Suppressor macrophage treated with lipopolysaccharide for 4 hours (primary cell): Measurements from ENCODE around the gene CDH12.
"Not testable (repeated sequence)": the region's sequence is repeated elsewhere in the genome, so short reads cannot be mapped to it uniquely, and the experiment has no call there.

ENCODE experiments used
- DNase-seq: peaks from one replicate; pipeline ENCODE4 v3.0.0-alpha.2; 2020

The CDH12 gene

GRCh38 chr5:22109315-22109714 is 743.8 kb downstream of the CDH12 start:
- no peak for DNase-seq

- DNase-seq: no peak
These were observed 744.6 kb downstream of the CDH12 start for GRCh38 chr5:22108545-22108944.

GRCh38 chr5:22102823-22103359 is 750.3 kb downstream of the CDH12 start:
- no peak for DNase-seq

DNA sequence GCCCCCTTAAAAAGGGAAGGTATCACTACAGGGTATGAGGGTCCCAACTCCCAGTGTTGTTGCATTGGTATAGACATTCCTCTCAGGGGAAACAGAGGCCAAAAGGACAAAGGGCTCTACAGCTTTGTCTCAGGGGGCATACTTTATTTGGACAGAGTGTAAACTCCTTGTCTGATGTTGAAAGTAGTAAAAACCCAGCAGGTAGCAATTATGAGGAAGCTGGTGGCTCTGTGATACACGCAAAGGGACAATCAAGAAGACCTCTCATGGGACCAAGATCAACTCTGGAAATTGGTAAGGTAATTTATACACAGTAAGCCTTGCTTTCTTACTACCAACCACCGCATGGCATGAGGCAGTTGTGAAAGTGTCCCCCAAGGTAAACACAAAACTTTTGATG is 764.6 kb downstream of the CDH12 start:
- DNase-seq: no peak

- DNase-seq: no peak
These were observed 773.6 kb downstream of the CDH12 start for GRCh38 chr5:22079566-22079965.

- DNase-seq: no peak
These were observed 774.1 kb downstream of the CDH12 start for GRCh38 chr5:22079002-22079401.

GRCh38 chr5:22076586-22076985 is 776.6 kb downstream of the CDH12 start:
- peak; percentile 19 for DNase-seq

- DNase-seq: no peak
These were observed 782.9 kb downstream of the CDH12 start for GRCh38 chr5:22070186-22070728.

DNA sequence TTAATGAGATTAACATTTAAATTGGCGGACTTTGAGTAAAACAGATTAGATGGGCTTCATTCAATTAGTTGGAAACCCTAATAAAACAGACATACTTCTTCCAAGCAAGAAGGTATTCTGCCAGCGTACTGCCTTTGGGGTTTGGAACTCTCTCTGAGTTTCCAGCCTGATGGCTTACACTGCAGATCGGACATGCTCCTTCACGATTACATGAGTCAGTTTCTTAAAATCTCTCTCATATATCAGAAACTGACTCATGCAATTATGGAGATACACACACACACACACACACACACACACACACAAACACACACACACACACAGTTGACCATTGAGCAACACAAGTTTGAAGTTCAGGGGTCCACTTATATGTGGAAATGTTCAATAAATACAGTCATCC is 789.4 kb downstream of the CDH12 start:
- DNase-seq: no peak

GRCh38 chr5:22058620-22059019 is 794.5 kb downstream of the CDH12 start:
- no peak for DNase-seq

GRCh38 chr5:22057012-22057411 is 796.1 kb downstream of the CDH12 start:
- no peak for DNase-seq

DNA sequence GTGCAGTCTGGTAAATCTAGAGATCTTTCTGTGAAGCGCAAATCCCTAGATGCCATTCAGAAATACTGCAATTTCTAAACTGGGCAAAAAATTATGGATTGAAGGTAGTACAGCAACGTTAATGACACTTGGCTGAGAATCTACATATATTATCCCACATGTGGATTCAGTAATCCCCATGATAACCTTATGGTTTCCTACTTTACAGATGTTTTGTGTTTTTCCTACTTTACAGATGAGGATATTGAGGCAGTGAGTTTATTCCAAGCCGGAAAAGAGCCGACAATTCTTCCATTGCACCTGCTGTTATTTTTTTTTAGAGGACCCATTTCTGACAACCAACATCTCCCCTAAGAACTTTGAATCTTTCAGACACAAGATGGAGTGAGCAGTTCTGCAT is 796.5 kb downstream of the CDH12 start:
- DNase-seq: no peak

DNA sequence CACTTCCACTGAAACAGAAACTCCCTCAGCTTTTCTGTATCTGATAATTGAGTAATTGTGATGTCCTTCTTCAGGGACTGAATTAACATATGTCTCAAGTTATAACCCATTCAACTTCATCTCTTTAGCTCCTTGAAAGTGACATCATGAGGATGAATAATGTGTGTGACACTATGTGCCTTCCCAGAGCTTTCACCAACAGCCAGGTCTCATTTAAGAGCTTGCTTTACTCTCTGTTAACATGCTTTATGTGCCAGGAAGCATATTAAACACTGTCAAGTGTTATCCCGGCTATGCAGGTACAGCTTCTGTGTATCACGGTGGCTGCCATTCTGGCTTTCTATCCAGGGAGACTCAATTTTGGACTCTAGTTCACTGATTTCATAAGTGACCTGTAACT is 799.9 kb downstream of the CDH12 start:
- DNase-seq: no peak

DNA sequence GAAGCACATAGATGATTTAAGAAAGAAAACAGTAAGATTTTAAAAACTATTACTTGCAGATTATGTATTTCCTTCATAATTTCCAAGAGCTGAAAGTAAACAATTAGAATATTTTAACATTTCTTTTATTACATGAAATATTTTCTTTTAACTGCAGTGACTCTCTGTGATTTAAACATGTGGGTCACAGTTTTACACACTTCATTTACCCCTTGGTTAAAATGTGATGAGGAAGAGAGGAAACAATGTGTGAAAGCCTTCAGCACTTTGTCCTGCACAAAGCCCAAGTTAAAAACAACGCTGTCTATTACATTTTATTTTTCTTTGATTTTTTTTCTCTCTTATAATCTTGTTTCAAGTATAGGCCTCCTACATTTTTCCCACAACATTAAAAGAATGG is 801.3 kb downstream of the CDH12 start:
- no peak for DNase-seq

DNA sequence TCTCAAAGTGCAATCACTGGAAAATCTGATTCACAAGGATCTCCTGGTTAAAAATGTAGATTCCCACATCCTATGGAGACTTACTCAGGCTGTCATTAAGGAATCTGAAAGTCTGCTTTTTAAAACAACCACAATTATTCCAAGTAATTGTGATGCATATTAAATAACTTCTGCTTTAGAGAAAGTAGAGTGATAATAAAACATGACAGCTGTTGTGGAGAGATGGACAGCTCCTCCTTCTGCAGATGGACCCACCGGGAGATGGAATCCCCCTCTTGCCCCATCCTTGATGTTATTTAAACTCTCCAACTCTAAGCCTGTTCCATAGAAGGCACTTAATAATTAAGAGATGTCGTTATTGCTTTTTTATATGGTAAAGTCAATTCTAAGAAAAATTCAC is 802.2 kb downstream of the CDH12 start:
- no peak for DNase-seq

GRCh38 chr5:22044229-22044628 is 808.9 kb downstream of the CDH12 start:
- DNase-seq: no peak

- no peak for DNase-seq
These were observed 817.1 kb downstream of the CDH12 start for GRCh38 chr5:22036061-22036460.

GRCh38 chr5:22033066-22033465 is 820.1 kb downstream of the CDH12 start:
- no peak for DNase-seq

- DNase-seq: no peak
These were observed 829.4 kb downstream of the CDH12 start for GRCh38 chr5:22023784-22024183.

DNA sequence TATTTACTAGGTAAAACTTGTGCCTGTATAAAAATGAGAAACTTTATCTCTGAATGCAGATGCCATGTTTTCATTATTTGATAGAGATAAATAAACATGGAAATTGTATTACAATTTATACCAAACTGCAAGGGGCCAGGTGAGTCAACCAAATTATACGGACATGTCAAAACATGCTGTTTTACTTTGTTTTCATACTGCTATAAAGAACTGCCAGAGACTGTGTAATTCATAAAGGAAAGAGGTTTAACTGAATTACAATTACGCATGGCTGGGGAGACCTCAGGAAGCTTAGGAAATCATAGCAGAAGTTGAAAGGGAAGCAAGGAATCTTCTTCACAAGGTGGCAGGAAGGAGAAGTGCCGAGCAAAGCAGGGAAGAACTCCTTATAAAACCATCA is 840.3 kb downstream of the CDH12 start:
- not testable (repeated sequence) for DNase-seq

DNA sequence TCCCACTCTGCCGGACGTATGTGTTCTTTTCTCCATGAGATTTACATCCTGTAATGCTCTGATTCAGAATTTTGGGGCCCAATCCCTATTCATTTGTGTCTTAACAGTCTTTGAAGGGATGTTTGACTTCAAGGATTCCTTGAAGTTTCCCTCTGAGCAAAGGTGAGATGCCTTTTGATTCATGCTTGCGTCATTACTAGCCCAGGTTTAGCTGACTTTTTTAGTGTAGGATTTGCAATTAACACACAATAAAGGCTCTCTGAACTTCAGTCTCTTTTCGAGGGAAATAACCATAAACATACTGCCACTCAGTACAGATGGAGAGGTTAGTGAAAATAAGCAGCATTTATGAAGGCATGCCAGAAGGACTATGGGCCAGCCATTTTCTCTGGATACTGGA is 842.3 kb downstream of the CDH12 start:
- DNase-seq: not testable (repeated sequence)

GRCh38 chr5:22001097-22001496 is 852.0 kb downstream of the CDH12 start:
- DNase-seq: not testable (repeated sequence)

DNA sequence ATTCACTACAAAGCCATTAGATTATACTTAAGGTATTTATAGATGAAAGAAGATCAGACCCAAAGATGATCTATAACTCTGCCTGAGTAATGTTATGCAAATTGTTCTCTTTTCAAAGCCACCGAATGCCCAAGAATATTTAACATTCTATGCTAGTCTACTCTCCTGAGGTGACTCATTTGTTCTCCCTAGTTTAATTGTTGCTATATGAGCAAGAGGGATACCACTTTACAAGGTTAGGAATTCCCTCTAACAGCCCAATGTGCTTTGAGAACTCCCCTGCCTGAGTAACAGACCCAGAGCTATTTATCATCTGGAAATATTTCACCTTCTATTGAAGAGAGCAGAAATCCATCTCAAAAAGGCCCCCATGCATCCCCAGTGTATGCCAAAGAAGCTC is 867.3 kb downstream of the CDH12 start:
- DNase-seq: not testable (repeated sequence)

DNA sequence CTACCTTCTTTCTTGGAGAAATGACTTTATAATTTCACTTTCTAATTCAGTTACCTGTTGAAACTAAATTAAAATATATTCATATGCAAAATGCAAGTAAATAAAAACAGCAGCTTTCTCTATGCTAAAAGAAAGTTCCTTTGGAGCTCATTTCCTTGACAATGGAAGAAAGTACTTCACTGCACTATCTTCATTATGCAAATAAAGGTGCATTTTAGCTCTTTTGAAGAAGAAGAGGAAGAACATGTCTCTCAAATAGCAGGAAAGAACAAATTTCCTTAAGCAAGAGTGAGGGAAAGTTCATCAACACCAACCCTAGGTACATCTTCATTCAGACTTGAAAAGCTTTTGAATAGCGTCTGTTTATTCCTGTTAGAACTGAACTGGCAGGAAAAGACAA is 901.6 kb downstream of the CDH12 start:
- not testable (repeated sequence) for DNase-seq

GRCh38 chr5:21931116-21931515 is 922.0 kb downstream of the CDH12 start:
- no peak for DNase-seq
